Measurements from ENCODE around the gene LRP3.
"Not testable (repeated sequence)": the region's sequence is repeated elsewhere in the genome, so short reads cannot be mapped to it uniquely, and the experiment has no call there.

LRP3 gene

DNA sequence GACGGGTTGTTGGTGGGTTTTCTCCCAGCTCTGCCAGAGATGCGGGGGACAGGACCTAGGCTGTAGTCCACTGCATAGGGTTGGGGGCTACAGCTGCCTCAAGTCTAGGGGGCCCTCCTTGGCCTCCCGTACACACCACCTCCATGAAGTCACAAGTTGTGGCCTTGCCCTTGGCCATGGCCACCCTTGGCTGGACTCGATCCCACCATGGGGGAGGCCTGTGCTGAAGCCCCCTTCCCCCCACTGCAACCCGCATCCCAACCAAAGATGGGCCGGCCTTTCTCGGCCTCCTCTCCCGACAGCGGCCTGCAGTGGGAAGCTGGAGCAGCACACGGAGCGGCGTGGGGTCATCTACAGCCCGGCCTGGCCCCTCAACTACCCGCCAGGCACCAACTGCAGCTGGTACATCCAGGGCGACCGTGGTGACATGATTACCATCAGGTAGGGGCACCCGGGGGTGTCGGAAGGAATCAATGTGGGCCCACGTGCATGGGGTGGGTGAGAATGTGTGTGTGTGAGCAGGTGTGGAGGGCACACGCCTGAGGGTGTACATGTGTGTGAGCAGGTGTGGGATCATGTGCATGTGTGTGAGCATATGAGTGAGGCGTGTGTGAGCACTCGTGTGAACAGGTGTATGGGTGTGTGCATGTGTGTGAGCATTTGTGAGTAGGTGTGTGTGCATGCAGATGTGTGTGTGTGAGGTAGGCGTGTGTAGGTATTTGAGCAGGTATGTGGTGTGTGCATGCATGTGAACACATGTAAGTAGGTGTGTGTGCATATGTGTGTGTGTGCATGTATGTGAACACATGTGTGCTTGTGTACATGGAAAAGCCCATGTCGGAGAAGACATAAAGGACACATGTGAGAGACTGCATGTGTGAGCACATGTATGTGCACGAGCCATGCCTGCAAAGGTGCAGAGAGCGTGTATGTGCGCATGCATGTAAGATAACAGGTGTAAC, 8.7 kb downstream of the LRP3 start:
- no peak for DNase-seq (ENCODE audit: low read depth in 1 of 2, low spot score in 1 of 2)

DNA sequence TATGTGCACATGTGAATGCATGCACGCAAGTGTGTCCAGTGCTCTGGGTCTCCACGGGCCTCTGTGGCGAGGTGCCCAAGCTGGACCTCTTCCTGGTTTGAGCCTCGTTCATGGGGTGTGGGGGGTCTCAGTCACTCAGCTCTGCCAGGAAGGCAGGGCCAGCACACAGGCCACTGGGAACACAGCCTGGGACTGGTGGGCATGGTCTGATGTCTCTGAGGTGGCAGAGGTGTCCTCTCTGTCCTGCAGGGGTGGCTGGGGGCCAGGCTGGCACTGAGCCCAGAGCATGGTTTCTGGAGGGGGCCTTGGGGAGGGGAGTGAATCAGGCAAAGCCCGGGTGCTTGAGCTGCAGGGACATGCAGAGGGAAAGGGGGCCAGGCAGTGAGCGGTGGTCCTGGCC, 9.4 kb downstream of the LRP3 start:
- DNase-seq (ENCODE audit: low read depth in 1 of 2, low spot score in 1 of 2), result no peak

DNA sequence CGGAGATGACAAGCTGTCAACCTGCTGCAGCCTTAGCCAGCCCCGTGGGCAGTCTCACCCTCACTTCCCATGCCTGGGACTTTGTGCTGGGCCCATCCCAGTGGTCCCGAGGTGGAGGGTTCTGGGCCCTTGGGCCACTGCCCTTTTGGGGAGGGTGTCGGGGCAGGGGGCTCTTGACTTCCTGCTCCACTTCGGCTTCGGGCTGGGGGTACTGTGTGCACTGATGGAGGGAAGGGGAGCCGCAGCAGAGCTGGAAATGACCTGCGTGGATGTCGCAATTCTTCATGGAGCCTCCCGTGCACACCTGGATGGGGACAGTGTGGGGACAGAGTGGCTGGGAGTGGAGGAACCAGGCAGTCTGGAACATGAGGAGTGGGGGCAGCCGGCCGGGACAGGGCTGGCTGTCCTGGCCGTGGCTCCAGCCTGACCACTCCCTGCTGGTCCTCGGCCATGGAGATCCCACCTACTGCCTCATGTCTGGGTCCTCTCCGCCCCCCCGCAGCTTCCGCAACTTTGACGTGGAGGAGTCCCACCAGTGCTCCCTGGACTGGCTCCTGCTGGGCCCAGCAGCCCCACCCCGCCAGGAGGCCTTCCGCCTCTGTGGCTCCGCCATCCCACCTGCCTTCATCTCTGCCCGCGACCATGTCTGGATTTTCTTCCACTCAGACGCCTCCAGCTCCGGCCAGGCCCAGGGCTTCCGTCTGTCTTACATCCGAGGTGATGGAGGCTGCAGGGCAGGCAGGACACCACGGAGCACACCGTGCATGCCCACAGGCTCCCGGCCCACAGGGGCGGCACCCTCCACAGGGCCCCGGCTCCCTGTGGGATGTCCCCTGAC, 10.2 kb downstream of the LRP3 start:
- DNase-seq (ENCODE audit: low read depth in 1 of 2, low spot score in 1 of 2), result no peak

DNA sequence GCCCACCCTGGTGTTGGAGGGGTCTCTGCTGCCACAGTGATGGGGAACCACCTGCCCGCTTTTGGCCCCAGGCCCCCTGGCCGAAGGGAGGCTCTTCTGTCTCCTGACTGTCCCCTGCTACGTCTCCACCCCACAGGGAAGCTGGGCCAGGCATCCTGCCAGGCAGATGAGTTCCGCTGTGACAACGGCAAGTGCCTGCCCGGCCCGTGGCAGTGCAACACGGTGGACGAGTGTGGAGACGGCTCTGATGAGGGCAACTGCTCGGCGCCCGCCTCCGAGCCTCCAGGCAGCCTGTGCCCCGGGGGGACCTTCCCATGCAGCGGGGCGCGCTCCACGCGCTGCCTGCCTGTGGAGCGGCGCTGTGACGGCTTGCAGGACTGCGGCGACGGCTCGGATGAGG, 11.0 kb downstream of the LRP3 start:
- DNase-seq (ENCODE audit: low read depth in 1 of 2, low spot score in 1 of 2), result no peak

DNA sequence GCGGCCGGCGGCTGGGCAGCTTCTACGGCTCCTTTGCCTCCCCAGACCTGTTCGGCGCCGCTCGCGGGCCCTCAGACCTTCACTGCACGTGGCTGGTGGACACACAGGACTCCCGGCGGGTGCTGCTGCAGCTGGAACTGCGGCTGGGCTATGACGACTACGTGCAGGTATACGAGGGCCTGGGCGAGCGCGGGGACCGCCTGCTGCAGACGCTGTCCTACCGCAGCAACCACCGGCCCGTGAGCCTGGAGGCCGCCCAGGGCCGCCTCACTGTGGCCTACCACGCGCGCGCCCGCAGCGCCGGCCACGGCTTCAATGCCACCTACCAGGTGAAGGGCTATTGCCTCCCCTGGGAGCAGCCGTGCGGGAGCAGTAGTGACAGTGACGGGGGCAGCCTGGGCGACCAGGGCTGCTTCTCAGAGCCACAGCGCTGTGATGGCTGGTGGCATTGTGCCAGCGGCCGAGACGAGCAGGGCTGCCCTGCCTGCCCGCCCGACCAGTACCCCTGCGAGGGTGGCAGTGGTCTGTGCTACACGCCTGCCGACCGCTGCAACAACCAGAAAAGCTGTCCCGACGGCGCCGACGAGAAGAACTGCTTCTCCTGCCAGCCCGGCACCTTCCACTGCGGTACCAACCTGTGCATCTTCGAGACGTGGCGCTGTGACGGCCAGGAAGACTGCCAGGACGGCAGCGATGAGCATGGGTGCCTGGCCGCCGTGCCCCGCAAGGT, 11.6 kb downstream of the LRP3 start:
- DNase-seq (ENCODE audit: low read depth in 1 of 2, low spot score in 1 of 2), result no peak

DNA sequence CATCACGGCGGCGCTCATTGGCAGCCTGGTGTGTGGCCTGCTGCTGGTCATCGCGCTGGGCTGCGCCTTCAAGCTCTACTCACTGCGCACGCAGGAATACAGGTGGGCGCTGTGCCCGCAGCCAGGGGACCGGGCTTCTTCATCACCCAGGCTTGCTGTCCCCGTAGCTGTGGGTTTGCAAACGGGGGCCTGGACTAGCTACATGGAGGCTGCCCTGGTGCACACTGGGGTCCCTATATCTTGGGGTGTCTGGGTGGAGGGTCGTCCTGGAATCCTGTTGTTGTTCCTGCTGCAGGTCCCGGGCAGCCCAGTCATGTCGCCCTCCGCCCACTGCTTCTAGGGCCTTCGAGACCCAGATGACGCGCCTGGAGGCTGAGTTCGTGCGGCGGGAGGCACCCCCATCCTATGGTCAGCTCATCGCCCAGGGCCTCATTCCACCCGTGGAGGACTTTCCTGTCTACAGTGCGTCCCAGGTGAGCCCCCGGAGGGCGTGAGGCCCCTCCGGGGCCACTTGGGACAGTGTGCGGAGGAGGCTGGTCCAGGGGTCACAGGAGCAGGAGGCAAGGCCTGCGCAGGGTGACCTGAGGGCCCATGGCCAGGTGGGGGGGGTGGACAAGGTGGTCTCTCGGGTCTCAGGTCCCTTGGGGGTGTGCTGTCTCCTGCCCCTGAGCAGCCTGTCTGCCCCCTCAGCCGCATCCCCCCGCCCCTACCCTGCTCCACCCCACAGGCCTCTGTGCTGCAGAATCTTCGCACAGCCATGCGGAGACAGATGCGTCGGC, 12.3 kb downstream of the LRP3 start:
- DNase-seq (ENCODE audit: low read depth in 1 of 2, low spot score in 1 of 2), result no peak

DNA sequence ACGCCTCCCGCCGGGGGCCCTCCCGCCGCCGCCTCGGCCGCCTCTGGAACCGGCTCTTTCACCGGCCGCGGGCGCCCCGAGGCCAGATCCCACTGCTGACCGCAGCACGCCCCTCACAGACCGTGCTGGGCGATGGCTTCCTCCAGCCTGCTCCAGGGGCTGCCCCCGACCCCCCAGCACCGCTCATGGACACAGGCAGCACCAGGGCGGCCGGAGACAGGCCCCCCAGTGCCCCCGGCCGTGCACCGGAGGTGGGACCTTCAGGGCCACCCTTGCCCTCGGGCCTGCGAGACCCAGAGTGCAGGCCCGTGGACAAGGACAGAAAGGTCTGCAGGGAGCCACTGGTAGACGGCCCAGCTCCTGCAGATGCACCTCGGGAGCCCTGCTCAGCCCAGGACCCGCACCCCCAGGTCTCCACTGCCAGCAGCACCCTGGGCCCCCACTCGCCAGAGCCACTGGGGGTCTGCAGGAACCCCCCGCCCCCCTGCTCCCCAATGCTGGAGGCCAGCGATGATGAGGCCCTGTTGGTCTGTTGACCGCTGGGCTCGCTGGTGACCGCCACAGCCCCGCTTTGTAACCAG, 13.0 kb downstream of the LRP3 start:
- DNase-seq (ENCODE audit: low read depth in 1 of 2, low spot score in 1 of 2), result no peak

DNA sequence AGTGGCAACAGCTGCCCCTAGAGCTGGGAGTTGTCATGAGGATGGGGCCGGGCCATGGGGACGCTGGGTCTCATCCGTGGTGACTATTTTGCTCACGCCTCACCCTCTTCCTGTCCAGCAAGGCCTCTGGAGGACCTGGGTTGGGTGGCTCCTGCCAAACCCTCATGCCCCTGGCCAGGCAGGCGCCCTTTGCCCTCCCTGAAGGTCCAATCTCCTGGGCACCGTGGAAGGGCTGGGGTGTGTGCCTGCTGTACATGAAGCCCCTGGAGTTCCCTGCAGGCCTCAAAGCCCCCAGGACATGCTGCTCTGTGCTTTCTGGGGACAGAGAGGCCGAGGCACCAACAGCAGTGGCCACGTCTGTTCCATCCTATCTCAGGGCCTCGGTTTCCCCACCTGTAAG, 13.8 kb downstream of the LRP3 start:
- no peak for DNase-seq (ENCODE audit: low read depth in 1 of 2, low spot score in 1 of 2)

DNA sequence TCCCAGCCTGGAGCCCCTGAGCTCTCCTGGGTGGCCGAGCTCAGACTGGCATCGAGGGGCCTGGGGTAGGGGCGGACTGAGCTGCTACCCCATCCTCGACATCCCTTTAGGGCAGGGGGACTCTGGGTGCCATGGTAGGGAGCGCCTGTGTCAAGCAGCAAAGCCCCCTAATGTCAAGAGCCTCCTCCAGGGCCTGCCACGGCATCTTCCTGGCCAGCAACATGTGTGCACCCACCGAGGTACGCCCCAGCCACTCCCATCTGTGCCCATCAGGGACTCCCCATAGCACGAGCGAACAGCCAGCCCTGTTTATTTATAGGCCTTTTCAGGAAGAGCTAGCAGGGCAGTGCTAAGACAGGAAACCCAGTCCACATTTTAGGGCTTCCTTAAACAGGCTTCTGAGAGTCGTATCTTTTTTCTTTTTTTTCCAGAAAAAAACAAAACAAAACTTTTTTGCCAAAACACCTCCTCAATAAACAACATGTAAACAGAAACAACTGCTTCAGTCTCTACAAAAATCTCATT, 14.3 kb downstream of the LRP3 start:
- no peak for DNase-seq (ENCODE audit: low read depth in 1 of 2, low spot score in 1 of 2)

DNA sequence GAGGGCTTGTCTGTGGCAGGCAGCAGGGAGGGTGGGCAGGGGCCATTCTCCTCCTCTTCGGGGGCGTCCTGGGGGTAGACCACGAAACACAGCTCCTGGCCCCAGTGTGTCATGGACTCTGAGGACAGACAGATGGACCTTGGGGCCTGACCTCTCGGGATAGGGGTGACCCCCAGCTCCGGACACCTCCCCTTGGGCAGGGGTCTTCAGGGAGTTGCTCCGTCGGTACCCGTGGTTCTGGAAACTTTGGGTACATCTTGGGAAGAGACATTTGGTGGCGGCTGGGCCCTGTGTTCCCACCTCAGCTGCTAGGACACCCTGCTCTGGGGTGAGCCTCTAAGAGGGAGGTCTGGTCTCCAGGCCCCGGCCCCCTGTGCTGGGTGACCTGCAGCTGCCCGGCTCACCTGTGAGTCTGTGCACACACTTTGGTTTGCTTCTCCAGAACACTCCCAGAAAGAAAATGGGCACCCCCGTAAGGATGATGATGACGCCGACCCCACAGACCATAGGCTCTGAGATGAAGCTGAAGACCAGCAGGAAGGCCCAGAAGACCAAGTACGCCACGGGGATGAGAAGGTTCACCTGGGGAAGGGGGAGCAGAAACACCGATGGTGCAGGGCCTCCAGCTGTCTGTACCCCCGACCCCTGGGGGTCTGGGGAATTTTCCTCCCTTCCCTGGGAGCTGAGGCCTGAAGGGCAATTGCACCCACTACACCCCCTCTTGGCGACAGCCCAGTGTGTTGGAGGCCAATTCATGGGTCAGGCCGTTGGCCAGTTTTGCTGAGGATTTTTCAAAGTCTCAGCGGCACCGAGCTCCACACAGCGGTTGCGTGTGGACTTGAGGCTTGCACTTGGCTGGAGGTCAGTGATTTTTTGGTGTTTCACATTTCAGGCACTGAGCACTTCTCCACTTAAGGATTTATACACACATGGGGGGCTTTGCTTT, 15.0 kb downstream of the LRP3 start:
- no peak for DNase-seq (ENCODE audit: low read depth in 1 of 2, low spot score in 1 of 2)

DNA sequence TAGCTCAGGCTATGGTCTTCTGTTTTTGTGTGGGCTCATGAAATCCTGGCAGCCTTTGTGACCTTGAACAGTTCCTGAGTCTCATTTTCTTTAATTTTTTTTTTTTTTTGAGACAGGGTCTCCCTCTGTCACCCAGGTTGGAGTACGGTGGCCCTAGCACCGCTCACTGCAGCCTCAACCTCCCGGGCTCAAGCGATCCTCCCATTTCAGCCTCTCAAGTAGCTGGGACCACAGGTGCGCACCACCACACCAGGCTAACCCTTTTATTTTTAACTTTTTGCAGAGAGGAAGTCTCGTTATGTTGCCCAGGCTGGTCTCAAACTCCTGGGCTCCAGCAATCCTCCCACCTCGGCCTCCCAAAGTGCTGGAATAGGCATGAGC, 15.7 kb downstream of the LRP3 start:
- DNase-seq (ENCODE audit: low read depth in 1 of 2, low spot score in 1 of 2), result not testable (repeated sequence)

DNA sequence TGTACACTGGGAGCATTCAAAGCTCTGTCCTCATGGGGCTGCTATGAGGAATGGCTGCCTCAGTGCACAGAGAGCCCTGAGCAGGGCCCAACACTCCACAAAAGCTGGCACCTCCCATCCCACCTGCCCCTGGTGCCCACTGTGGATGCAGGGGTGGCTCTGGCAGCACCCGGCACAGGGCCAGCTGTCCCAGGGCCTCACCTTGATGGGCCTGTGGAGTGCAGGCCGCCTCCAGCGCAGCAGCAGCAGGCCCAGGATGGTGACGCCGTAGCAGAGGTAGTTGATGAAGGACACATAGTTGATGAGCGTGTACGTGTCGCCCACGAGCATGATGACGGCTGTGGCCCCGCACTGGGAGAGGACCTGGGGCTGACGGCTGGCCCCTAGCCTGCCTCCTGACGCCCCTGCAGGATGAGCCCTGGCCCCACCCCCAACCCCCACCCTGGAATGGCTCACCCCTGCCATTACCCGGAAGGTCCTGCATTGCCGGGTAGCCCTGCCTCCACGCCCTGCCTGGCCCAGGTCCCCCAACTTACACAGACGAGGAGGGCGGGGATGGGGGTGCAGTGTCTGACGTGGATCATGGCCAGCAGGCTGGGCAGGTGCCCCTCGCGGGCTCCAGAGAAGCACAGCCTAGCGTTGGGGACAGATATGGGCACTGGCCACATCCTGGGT, 16.3 kb downstream of the LRP3 start:
- no peak for DNase-seq (ENCODE audit: low read depth in 1 of 2, low spot score in 1 of 2)

DNA sequence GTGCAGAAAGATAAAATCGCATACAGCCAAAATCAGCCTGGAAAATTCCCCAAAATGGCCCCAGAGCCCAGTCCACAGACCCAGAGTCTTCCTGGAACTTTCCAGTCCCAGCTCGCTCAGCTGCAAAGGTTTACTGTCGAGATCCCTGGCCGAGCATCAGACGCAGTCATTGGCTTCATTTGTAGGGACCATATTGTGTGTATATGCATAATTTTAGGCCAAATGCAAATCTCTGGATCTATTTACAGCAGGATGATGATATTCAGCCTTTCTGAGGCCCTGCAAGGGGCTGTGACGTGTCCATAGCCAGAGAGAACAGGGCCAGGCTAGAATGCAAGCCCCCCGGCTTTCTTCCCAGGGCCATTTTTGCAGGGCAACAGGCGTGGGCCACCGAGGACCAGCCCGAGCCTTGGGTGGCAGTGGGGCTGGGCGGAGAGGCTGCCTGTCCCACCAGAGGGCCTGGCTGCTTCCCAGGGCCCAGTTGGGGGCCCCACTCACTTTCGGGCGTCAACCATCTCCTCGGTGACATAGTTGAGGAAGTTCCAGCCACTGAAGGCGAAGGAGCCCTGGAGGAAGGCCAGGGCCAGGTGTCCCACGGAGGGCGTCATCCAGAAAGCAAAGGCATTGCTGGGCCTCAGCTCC, 17.8 kb downstream of the LRP3 start:
- no peak for DNase-seq (ENCODE audit: low read depth in 1 of 2, low spot score in 1 of 2)

DNA sequence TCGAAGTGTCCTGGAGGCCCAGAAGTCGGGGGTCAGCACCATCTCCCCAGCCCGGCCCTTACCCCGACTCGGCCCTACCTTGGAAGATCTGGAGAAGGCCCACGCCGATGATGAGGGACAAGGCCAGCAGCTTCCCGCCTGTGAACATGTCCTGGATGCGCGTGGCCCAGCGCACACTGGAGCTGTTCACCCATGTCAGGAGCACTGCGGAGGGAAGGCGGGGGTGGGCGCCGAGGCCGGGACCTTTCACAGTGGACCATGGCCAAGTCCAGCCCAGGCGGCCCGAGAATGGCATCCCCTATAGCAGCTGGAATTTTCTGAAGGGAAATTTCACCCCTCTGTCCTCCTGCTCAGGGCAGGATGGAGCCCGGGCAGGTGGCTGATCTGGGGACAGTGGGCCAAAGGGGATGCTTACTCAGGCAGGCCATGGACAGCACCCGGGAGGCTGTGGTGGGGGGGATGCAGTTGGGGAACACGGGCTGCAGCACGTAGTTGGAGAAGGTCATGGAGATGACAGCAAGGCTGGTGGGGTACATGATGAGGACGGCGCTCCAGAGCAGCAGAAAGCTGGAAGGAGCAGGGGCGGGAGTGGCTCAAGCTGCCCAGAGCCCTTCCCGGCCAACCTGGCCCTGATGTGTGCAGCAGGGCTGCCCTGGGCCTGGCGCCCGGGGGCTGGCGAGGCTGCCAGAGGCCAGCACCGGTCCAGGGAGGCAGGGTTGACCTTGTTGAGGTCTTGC, 18.5 kb downstream of the LRP3 start:
- no peak for DNase-seq (ENCODE audit: low read depth in 1 of 2, low spot score in 1 of 2)

DNA sequence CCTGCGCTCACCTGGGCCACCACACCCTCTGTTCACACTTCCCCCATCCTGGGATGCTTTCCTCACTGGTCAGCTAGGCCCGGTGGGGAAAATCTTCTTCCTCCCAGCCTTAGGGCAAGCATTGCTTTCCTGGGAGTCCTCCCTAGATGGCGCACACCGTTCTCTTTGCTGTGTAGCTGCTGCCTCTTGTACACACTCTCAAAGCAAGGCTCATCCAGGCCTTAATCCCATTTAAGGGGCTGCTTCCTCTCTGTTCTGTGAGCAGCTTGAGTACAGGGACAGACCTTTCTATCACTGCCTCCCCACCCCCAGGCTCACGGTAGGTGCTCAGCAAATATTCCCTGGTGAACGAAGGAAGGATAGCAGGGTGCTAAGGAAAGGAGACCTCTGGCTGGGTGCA, 20.5 kb downstream of the LRP3 start:
- DNase-seq (ENCODE audit: low read depth in 1 of 2, low spot score in 1 of 2), result no peak

DNA sequence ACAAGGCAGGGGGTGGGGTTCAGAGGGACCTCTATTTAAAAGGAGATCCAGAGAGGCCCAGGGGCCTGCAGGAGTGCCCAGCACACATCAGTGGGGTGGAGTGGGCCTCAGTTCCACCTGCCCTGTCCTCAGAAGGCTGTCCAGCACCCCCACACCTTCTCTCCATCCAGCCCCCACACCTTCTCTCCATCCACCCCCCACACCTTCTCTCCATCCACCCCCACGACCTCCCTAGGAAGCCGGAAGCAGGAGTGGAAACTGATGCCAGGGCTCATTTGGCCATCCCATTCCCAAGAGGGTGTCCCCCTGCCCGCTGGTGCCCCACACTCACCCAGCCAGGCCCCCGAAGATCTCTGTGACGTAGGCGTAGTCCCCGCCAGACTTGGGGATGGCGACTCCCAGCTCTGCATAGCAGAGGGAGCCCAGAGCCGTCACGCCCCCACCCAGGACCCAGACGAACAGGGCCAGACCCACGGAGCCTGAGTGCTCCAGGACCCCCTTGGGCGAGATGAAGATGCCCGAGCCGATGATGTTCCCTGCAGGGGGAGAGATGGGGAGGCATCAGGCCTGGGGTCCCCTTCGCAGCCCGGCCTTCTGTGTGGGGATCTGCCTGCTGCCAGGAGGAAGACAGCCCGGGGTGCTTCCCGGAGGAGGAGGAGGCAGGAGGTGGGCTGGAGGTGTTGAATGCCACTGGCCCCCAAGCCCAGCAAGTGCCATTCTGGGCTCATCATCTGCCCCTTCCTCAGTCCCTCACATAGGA, 21.5 kb downstream of the LRP3 start:
- no peak for DNase-seq (ENCODE audit: low read depth in 1 of 2, low spot score in 1 of 2)

Measured in activated T-helper 1 cell treated with anti-CD3 and anti-CD28 coated beads, Interleukin-2, amount 50 U/mL, for 16 hours (primary cell).